Suppressor macrophage treated with lipopolysaccharide for 4 hours (primary cell): Measurements from ENCODE around the gene CCDC91.
"Not testable (repeated sequence)": the region's sequence is repeated elsewhere in the genome, so short reads cannot be mapped to it uniquely, and the experiment has no call there.

ENCODE experiments used
- DNase-seq: peaks from one replicate; pipeline ENCODE4 v3.0.0-alpha.2; 2020

The CCDC91 gene

DNA sequence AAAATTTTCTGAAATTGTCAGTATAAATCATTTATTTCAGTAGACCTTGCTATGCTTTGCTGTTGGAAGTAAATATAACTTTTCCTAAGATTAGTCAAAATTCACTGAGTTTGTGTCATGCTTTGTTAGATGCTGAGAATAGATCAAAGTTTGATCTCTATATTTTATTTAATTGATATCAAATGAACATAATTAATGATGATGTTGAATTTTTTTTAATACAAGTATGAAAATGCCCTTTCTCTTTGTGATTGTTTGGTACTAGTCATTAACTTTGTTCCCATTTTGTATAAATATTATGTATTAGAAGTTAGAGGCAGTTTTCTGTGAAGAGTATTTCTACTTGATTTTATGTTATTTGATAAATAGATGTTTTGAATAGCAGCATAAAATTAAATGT lies 45.7 kb downstream of the CCDC91 start:
- no peak for DNase-seq

DNA sequence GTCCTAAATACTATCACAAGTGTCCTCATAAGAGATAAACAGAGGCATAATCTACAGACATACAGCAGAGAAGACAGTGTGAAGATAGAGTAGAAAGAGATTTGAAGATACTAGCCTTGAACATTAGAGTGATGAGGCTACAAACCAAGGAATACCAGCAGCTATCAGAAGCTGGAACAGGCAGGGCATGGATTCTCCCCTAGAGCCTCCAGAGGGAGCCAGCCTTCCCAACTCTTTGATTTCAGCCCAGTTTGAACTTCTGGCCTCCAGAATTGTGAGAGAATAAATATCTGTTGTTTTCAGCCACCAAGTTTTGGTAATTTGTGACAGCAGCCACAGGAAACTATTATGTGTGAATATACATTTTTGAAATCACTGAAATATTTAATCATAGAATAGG lies 47.2 kb downstream of the CCDC91 start:
- no peak for DNase-seq

DNA sequence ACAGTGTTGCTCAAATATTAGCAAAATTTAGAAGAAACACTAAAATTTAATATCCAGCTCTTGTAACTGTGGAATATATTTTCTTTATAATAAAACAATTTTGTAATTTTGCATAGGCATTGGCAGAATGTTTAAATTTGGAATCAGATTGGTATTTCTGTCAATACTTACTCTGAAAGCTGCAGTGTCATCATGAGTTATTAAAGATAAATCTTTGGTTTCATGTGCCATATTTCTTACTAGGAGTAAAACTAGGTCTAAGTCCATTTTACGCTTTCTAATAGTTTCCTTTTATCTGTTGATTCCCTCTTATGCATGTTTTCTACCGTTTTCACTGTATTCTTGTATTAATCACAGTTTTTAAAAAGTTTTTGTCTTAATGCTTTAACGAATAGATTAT lies 49.7 kb downstream of the CCDC91 start:
- DNase-seq = no peak

DNA sequence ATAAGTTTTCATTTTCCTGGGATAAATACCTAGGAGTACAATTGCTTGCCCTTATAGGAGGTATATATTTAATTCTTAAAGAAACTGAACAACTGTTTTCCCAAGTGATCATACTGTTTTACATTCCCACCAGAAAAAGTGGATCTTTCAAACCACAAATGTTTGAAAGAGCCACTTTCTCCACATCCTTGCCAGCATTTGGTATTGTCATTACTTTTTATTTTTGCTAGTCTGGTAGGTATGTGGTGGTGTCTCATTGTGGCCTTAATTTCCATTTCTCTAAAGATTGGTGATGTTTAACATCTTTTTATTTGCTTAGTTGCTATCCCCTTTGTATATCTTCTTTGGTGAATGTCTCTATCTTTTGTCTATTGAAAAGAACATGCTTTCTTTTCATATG lies 50.6 kb downstream of the CCDC91 start:
- DNase-seq = no peak

DNA sequence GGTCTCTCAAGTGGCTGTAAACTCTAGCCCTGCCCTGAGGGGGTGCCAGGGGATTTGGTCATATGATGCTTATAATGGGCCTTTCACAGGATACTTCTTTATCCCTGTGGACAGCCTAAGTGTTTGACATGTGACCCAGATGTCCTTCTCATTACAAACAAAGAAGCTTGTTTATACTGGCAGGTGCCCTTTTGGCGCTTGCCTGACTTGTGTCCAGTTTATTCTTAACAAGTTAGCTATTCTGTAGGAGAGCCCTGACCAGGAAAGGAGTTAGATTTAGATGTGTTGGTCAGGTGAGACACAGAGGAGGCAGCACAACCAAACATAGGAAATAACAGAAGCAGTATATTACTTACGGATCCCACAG lies 51.9 kb downstream of the CCDC91 start:
- no peak for DNase-seq

DNA sequence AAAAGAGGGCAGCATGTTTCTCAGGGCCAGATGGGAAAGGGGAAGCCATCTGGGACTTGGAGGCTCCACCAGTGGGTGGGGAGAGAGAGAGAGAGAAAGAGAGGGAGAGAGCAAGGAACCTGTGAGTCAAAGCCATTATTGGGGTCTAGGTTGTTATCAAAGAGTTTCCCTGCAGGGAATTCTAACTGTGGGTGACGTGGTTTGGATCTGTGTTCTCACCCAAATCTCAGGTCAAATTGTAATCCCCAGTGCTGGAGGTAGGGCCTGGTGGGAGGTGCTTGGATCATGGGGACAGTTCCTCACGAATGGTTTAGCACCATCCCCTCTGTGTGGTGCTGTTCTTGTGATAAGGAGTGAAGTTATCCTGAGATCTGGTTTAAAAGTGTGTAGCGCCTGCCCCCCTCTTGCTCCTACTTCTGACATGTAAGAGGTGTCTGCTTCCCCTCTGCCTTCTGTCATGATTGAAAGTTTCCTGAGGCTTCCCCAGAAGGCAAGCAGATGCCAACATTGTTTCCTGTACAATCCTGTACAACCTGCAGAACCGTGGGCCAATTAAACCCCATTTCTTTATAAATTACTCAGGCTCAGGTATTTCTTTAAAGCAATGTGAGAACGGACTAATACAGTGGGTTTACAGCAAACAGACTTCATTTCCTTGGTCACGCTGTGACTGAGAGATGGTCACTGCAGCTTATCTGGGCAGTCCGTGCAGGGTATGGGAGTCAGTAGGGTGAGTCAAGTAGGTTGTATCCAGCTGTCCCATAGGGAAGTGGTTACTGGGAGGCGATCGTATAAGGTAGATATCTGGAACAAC lies 52.4 kb downstream of the CCDC91 start:
- peak; percentile 26 for DNase-seq

DNA sequence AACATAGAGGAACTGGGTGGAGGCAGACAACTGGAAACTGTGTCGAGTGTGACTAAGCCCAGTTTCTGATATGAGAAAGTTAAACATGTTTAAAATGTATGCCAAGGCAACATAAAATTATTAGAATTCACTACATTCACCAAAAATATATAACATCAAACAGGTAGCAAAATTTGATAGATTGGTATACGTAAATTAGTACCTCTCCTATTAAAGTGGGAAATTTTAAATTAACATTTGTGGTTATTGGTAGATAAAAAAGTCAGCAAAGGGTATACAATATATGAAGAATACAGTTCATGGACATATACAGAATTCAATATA lies 53.0 kb downstream of the CCDC91 start:
- no peak for DNase-seq

DNA sequence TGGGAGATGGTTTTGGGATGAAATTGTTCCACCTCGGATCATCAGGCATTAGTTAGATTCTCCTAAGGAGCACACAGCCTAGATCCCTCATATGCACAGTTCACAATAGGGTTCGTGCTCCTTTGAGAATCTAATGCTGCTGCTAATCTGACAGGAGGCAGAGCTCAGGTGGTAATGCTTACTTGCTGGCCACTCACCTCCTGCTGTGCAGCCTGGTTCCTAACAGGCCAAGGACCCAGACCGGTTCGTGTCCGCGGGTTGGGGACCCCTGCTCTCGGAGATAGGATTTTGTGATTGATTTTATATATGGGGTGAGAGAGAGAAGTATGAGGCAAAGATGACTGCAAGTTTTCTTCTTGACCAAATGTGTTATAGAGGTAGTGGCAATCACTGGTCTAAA lies 57.5 kb downstream of the CCDC91 start:
- DNase-seq = no peak

DNA sequence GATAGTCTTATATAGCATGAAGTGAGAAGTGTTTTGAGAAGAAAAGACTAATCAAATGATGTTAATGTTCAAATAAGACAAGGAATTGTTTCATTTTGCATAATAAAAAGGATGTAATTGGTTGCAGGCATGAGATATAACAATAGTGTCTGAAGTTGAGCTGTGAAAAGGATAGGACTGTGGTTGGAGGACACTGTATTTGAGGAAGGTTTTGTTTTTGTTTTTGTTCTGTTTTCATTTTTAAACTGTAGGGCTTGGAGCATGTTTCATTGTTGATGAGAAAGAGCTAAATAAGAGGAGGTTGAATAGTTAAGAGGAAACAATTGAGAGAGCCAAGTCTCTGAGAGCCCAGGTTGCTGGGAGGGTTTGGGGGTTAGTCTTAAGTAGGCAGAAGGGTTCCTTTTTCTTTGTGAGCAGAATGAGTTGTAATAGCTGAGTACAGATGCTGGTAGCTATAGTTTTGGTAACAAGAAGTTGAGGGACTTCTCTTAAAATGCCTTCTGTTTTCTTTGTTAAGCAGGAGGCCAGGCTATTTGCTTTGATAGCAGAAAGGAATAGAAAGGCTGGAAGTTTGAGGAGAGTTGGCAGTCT lies 58.4 kb downstream of the CCDC91 start:
- peak; percentile 3 for DNase-seq

DNA sequence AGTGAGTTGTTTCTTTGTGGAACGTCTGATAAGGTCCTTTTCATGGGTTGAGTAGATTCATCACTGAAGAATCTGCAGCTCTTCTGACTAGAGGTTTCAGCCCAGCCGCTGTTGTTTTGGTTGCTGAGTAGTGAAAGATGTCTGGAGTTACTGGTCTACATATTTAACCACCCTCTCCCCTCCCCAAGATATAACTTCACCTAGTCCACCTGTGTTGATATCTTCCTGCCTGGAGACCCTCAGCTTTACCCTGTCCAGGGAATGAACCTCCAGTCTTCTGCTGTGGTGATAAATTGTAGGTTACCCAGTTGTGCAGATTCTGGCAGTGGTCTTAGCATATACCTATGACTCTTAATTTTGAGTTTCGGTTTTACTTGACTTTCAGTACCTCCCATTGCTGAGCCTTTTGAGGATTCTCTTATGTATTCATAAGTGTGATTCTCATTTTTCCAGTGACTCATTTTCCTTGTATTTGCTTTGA lies 62.9 kb downstream of the CCDC91 start:
- DNase-seq = no peak

DNA sequence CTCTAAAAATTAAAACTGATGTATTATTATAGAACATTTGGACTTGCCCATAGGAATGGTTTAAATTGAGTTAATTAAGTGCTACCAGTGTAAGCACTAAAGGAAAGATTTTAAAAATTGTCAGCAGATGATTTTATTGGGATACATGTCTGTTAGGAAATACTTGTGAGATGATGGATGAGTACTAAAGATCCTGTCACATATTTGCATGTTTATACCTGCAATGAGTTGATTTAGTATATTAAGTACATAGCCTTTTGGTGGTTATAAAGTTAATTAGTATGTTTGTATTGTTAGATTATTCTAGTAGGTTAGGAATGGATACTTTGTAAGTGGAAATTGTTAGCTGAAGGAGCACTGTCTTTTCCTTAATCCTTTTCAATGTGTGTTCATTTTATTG lies 67.2 kb downstream of the CCDC91 start:
- no peak for DNase-seq

DNA sequence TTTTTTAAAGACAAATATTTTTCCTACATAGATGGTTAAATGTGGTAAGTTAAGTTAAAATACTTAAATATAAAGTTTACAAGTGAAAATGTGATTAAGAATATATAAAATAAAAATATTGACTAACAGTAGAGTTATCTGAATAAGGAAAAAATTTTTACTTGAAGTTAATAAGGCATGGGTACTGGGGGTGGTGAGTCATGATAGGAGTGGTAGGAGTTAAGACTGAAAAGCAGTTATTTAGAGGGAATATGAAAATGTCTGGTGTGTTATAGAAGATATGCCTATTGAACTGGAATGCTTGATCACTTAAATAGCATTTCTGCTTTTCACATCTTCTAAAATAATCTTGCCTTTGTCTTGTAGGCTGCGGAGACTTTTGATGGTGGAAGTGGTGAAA lies 68.7 kb downstream of the CCDC91 start:
- DNase-seq = no peak

DNA sequence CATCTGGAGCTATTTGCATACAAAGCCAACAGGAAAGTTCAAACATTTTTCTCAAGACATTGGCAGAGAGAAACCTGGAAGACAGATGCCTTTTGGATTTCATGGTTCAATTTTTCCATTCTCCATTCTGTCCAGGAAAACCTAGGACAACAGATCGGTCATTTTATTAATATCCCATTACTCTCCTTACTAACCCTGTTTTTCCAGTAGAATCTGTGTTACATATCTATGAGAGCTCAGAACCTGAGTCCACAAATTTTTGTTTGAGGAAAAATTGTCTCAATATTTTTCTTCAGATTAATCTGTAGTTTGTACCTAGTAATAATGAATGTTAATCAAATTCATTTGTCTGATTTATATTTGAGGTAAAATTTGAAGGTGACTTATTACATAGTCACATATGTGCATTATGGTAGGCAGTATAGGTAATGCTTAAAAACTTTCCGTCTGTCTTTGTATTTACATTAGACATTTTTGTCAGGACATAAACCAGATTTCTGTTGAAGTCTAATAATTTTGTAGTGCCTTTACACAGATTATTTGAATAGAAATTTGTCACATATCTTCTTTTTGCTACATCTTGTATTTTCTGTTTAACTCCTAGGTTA lies 75.3 kb downstream of the CCDC91 start:
- DNase-seq = no peak

DNA sequence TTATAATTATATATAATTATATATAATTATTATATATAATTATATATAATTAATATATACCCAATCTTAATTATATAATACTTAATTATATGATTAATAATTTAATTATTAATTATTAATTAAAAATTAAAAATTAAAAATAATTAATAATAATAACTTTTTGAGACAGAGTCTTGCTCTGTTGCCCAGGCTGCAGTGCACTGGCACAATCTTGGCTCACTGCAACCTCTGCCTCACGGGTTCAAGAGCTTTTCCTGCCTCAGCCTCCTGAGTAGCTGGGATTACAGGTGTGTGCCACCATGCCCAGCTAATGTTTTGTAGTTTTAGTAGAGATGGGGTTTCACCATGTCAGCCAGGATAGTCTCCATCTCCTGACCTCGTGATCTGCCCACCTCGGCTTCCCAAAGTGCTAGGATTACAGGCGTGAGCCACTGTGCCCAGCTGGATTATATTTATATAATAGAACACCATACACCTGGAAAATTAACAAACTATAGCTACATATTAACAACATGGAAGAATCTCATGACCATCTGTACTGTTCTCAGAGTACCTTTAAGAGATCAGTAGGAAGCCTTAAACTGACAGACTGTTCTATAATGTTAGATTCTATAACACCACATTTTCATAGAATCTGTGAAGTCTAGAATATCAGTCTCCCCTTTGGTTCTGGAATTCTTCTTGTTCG lies 77.8 kb downstream of the CCDC91 start:
- not testable (repeated sequence) for DNase-seq

DNA sequence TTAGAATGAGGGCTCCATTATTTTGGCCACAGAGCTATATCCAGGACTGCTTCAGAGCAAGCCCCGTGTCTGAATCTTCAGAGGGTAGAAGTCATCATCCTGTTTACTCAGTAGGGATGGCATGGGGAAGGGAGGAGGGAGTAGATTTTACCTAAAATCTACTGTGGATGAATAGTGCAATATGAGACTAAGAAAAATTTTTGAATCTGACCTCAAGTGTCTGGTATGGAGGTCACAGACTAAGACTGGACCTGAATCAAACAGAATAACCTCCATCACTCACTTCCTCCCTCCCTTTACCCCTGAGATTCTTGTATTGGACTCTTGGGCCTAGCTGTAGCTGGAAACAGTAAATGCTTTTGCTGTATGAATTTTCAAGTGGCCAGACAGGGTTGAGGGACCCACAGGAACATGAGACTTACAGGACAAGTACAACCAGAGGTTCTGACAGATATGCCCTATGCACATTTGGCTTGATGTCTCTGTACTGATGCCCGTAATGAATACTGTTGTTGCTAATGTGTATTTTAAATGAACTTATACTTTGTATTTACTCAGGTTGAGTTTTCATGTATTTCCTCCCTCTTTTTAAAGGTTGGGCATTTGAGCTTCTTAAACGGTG lies 78.5 kb downstream of the CCDC91 start:
- DNase-seq = no peak

DNA sequence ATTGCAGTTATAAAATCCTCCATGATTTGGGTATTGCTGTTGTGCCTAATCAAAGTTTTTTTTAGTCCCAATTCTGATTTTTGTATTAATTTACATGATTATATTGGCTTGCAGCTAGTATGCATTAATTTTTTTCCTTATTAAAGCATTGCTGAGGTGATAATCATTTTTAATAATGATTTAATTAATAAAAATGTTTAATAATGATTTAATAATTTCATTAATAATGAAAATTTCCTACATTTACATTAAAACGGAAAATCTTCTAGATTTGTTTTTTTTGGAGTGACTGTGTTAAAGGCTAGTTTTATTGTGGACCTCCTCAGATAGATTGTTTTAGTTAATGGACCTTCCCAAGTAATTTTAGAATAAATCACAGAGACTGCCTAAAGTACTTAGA lies 79.6 kb downstream of the CCDC91 start:
- no peak for DNase-seq

DNA sequence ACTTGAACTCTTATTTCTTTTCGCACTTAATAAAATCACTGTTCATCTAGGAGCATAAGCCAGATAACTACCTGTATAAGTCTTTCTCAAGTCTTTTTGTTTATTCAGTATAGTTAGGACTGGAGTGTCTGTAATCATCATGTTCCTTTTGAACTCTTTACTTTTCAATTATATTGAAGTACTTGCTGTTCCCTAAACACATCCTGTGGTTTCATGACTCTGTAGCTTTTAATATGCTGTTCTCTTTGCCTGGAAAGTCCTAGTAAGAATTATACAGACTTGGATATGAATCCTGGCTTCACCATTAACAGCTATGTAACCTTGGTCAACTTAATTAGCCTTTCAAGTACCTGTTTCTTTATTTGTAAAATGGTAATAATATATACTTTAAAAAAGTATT lies 88.2 kb downstream of the CCDC91 start:
- DNase-seq = no peak

DNA sequence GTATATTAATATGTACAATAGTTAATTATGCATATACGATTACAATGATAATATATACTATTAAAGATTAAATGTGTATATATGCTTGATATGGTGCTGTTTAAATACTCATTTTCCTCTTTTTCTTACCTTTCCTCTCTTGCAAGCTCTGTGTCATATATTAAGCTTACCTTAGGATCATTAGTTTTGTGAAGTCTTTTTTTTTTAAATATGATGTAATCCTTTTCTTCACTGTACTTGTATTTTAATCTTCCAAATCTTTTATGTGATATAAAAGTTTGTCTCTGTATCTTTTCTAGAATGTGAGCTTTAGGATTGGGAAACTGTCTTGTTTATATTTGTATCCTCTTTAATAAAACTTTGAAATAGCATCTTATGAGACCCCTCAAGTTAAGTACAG lies 88.7 kb downstream of the CCDC91 start:
- DNase-seq = no peak

DNA sequence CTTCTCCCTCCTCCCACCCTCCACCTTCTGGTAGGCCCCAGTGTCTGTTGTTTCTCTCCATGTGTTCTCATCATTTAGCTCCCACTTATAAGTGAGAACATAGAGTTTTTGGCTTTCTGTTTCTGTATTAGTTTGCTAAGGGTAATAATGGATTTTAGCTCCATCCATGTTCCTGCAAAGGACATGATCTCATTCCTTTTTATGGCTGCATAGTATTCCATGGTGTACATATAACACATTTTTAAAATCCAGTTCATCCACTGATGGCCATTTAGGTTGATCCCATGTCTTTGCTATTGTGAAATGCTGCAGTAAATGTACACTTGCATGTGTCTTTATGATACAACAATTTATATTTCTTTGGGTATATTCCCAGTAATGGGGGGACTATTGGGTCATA lies 96.1 kb downstream of the CCDC91 start:
- DNase-seq = no peak

DNA sequence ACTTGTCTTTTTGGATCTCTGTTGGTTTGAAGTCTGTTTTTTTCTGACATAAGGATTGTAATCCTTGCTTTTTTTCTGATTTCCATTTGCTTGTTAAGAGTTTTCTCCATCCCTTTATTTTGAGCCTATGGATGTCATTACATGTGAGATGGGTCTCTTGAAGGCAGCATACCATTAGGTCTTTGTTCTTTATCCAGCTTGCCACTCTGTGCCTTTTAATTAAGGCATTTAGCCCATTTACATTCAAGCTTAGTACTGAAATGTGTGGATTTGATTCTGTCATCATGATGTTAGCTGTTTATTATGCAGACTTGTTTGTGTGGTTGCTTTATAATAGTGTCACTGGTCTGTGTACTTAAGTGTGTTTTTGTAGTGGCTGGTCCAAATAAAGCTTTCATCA lies 100.0 kb downstream of the CCDC91 start:
- DNase-seq = no peak

DNA sequence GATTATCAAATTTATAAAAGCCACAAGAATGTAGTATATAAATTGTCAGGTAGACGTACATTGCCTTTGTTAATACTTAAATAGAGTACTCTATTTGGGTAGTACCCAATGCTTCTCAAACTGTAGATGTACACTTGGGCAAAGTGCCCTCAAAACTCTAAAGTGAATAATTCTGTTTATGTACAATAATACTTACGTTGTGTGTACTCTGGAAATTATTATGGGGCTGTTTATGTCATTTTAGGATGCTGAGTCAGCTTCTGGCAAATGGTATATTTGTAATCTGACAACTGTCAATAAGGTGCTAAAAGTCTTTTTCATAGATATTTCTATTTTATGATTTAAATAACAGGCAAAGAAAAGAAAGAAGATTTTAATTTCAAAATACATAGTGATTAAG lies 102.4 kb downstream of the CCDC91 start:
- no peak for DNase-seq

DNA sequence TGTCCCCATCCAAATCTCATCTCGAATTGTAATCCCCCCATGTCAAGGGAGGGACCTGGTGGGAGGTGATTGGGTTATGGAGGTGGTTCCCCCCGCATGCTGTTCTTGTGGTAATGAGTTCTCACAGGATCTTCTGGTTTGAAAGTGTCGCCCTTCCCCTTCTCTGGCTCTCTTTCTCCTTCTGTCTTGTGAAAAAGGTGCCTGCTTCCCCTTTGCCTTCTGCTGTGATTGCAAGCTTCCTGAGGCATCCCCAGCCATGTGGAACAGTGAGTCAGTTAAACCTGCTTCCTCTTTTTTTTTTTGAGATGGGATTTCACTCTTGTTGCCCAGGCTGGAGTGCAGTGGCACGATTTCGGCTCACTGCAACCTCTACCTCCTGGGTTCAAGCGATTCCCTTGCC lies 104.0 kb downstream of the CCDC91 start:
- peak; percentile 10 for DNase-seq

DNA sequence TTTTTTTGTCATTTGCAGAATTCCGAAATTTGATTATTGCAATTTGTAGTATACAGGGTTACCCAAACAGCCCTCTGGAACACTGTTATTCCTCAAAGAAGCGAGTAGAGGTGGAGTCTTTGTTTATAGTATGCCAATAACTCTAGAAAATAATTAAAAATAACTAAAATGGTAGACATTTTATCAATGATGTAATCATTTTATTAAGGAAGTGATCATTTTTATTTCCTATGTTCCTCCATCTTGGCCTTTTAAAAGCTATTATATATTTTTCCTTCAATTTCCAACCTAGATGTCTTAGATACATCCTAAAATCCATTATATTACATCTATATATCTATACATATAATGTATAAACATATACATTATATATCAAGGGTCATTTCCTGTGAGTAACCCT lies 106.0 kb downstream of the CCDC91 start:
- no peak for DNase-seq

DNA sequence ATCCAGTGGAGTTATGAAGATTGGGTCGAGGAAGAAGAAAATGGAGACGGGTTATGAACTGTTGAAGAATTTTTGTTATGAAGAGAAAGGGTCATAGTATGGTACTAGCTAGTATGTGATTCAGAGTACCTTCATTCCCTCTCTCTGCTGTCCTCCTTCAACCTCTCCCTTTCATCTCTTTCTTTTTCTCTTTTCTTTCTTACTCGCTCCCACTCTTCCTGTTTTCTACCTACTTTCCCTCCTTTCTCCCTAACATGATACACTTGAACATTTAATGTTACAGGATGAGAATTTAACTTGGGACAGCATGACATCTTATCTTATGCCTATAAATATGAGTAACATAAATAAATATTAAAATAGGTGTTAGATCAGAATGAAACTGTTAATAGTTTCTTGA lies 112.9 kb downstream of the CCDC91 start:
- DNase-seq = no peak
